H9 (cell line): ENCODE data around the gene CA12. TPM values are rescaled to one million over a fixed set of nuclear protein-coding genes. Genes with fewer than 3 reads are reported as not detected.

Experiments
- DNase-seq: peaks from one replicate; pipeline ENCODE4 v3.0.0-alpha.2; 2017
- H2AFZ ChIP-seq: one replicate; pipeline ENCODE4 v1.6.1; 2013; ENCODE audit warnings: mild to moderate bottlenecking, low read length, control low read depth, moderate library complexity
- H2AK5ac ChIP-seq: 2 replicates; pipeline ENCODE4 v1.6.1; 2013; ENCODE audit warnings: low read length, control low read depth, mixed read lengths; ENCODE audit not compliant: insufficient read length
- H2BK120ac ChIP-seq: one replicate; pipeline ENCODE4 v1.6.1; 2013; ENCODE audit warnings: low read depth, mild to moderate bottlenecking, low read length, control low read depth, inconsistent platforms; ENCODE audit not compliant: poor library complexity, severe bottlenecking
- H2BK12ac ChIP-seq: 2 replicates; pipeline ENCODE4 v1.6.1; 2013; ENCODE audit warnings: low read length, control low read depth, mixed read lengths, low read depth; ENCODE audit not compliant: insufficient read length
- H2BK15ac ChIP-seq: 2 replicates; pipeline ENCODE4 v1.6.1; 2013; ENCODE audit warnings: low read depth, low read length, control low read depth
- H2BK20ac ChIP-seq: one replicate; pipeline ENCODE4 v1.6.1; 2013; ENCODE audit warnings: low read depth, mild to moderate bottlenecking, low read length, control low read depth, inconsistent platforms; ENCODE audit not compliant: poor library complexity, severe bottlenecking
- H2BK5ac ChIP-seq: 2 replicates; pipeline ENCODE4 v1.6.1; 2013; ENCODE audit warnings: low read length, control low read depth, mixed read lengths; ENCODE audit not compliant: insufficient read length
- H3K14ac ChIP-seq: 2 replicates; pipeline ENCODE4 v1.6.1; 2013; ENCODE audit warnings: low read length, control low read depth; ENCODE audit not compliant: insufficient read depth
- H3K18ac ChIP-seq: 2 replicates; pipeline ENCODE4 v1.6.1; 2013; ENCODE audit warnings: low read depth, mild to moderate bottlenecking, mixed read lengths, low read length, control low read depth; ENCODE audit not compliant: insufficient read length
- H3K23ac ChIP-seq: 2 replicates; pipeline ENCODE4 v1.6.1; 2013; ENCODE audit warnings: low read length, control low read depth, mixed read lengths, low read depth; ENCODE audit not compliant: insufficient read length
- H3K23me2 ChIP-seq: 2 replicates; pipeline ENCODE4 v1.6.1; 2013; ENCODE audit warnings: low read depth, mild to moderate bottlenecking, mixed read lengths, low read length, control low read depth; ENCODE audit not compliant: insufficient read length, poor library complexity, severe bottlenecking
- H3K27ac ChIP-seq: 2 replicates; pipeline ENCODE4 v1.5.1; 2013; ENCODE audit warnings: low read length, control low read depth, mixed read lengths, low read depth; ENCODE audit not compliant: insufficient read length
- H3K27me3 ChIP-seq: 2 replicates; pipeline ENCODE4 v1.6.1; 2013; ENCODE audit warnings: low read length, control low read depth, inconsistent platforms; ENCODE audit not compliant: insufficient read depth
- H3K4ac ChIP-seq: 2 replicates; pipeline ENCODE4 v1.6.1; 2013; ENCODE audit warnings: low read depth, mild to moderate bottlenecking, control low read depth, inconsistent platforms, low read length, moderate library complexity
- H3K4me1 ChIP-seq: 2 replicates; pipeline ENCODE4 v1.6.1; 2013; ENCODE audit warnings: low read length, control low read depth, inconsistent platforms; ENCODE audit not compliant: insufficient read depth
- H3K4me2 ChIP-seq: 2 replicates; pipeline ENCODE4 v1.6.1; 2013; ENCODE audit warnings: low read length, control low read depth, mixed read lengths; ENCODE audit not compliant: insufficient read length, insufficient read depth
- H3K56ac ChIP-seq: 2 replicates; pipeline ENCODE4 v1.6.1; 2013; ENCODE audit warnings: low read depth, mild to moderate bottlenecking, mixed read lengths, low read length, control low read depth; ENCODE audit not compliant: insufficient read length
- H3K79me1 ChIP-seq: 2 replicates; pipeline ENCODE4 v1.6.1; 2013; ENCODE audit warnings: low read depth, mild to moderate bottlenecking, moderate library complexity, low read length, control low read depth, inconsistent platforms; ENCODE audit not compliant: insufficient read depth, poor library complexity, severe bottlenecking
- H3K79me2 ChIP-seq: 2 replicates; pipeline ENCODE4 v1.6.1; 2013; ENCODE audit warnings: low read length, control low read depth, inconsistent platforms; ENCODE audit not compliant: insufficient read depth
- H3K9ac ChIP-seq: 2 replicates; pipeline ENCODE4 v1.6.1; 2013; ENCODE audit warnings: low read length, control low read depth, mixed read lengths; ENCODE audit not compliant: insufficient read length; ENCODE audit errors: extremely low read depth
- H3K9me3 ChIP-seq: one replicate; pipeline ENCODE4 v1.6.1; 2013; ENCODE audit warnings: low read depth, low read length, inconsistent platforms; ENCODE audit not compliant: control insufficient read depth
- H3T11ph ChIP-seq: one replicate; pipeline ENCODE4 v1.6.1; 2013; ENCODE audit warnings: mild to moderate bottlenecking, low read length, control low read depth, inconsistent platforms
- H4K20me1 ChIP-seq: one replicate; pipeline ENCODE4 v1.6.1; 2013; ENCODE audit not compliant: control insufficient read depth, insufficient read length, insufficient read depth
- H4K5ac ChIP-seq: 2 replicates; pipeline ENCODE4 v1.6.1; 2013; ENCODE audit warnings: low read depth, mild to moderate bottlenecking, mixed read lengths, low read length, control low read depth; ENCODE audit not compliant: insufficient read length
- H4K8ac ChIP-seq: replicated peaks from 2 replicates; pipeline ENCODE4 v1.6.1; 2013; ENCODE audit warnings: low read length, control low read depth, mixed read lengths, low read depth; ENCODE audit not compliant: insufficient read length
- H4K91ac ChIP-seq: 2 replicates; pipeline ENCODE4 v1.6.1; 2013; ENCODE audit warnings: low read depth, mild to moderate bottlenecking, moderate library complexity, mixed read lengths, low read length, control low read depth; ENCODE audit not compliant: insufficient read length
- H3K27ac Mint-ChIP-seq, 3 experiments: 2 replicates in 2 of 3; 3 replicates in 1 of 3; pipeline ENCODE4 v1.8.0; 2020 to 2021; ENCODE audit warnings: mixed read lengths in 3 of 3, mild to moderate bottlenecking in 1 of 3, moderate library complexity in 1 of 3
- H3K27me3 Mint-ChIP-seq: 2 replicates; pipeline ENCODE4 v1.8.0; 2021; ENCODE audit warnings: low read depth, mild to moderate bottlenecking, moderate library complexity, mixed read lengths
- H3K36me3 Mint-ChIP-seq, 3 experiments: 2 replicates in 2 of 3; 3 replicates in 1 of 3; pipeline ENCODE4 v1.8.0; 2020 to 2021; ENCODE audit warnings: low read depth in 3 of 3, mixed read lengths in 3 of 3; ENCODE audit not compliant: insufficient read depth in 1 of 3
- H3K4me1 Mint-ChIP-seq, 2 experiments: 2 replicates each; pipeline ENCODE4 v1.8.0; 2020; ENCODE audit warnings: mixed read lengths in 2 of 2
- H3K4me3 Mint-ChIP-seq, 2 experiments: 2 replicates in 1 of 2; 3 replicates in 1 of 2; pipeline ENCODE4 v1.8.0; 2020 to 2021; ENCODE audit warnings: mild to moderate bottlenecking in 2 of 2, mixed read lengths in 2 of 2, moderate library complexity in 1 of 2
- H3K9me3 Mint-ChIP-seq, 2 experiments: 2 replicates in 1 of 2; 3 replicates in 1 of 2; pipeline ENCODE4 v1.8.0; 2020; ENCODE audit warnings: mild to moderate bottlenecking in 2 of 2, mixed read lengths in 2 of 2, moderate library complexity in 1 of 2
- CTCF ChIP-seq: fragments of 200-600 bp; sonication (generic); conservative IDR thresholded peaks from 3 replicates; pipeline ENCODE4 v1.8.0; 2021; ENCODE audit warnings: antibody characterized with exemption, mild to moderate bottlenecking
- WGBS: extraction: QIAGEN DNeasy Blood & Tissue Kit; methylation state at CpG from one replicate; pipeline ENCODE4 v1.1.7; 2013; ENCODE audit warnings: missing lambda C conversion rate, low lambda C conversion rate, mixed read lengths; ENCODE audit not compliant: insufficient read length; ENCODE audit errors: extremely low coverage; 5-methylcytosine and 5-hydroxymethylcytosine counted together
- total RNA-seq: library from RNA; stranded (reverse); gene quantifications from 2 replicates; pipeline ENCODE4 v1.2.1, GENCODE V29; 2021

The CA12 gene
- total RNA-seq, 1 experiment from 2014 or later = 0.68 TPM

DNA sequence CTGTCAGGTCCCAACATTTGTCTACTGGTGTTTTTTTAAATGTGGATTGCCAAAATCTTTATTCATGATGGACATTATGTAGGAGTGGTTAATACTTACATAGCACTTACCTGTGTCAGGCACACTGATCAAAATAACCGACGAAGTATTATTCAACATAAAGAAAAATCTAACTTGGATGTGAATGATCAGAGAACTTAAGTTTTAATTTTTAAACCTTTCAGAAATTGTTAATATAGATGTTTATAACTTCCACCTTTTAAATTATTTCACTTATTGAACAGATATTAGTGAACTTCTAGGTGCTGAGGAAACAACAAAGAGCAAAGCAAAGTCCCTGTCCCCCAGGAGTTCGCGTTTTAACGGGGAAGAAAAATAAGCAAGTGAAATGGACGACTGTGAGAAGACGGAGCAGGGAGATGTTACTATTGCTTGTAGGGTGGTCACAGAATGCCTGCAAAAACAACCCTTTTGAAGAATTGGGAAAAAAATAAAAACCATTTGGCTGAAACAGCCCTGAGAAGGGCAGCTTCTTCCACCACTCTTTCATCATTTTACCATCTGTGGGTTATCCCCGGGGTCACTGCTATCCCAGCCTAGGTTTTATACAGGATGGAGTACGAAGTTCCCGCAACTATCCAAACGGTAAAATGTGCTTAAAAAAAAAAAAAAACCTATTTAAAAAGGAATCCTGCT, 105.2 kb downstream of the CA12 start:
- Histone ChIP-seq H2BK20ac (no peak overlapping the region), H2BK15ac (no peak overlapping the region), H3K27ac (no peak overlapping the region), H3K23me2 (peaks cover 13% of the 10 kb centered on the region), H3T11ph (no peak overlapping the region), H2AFZ (no peak overlapping the region), H3K9ac (peak overlapping the region; percentile 56), H3K79me1 (no peaks in the 10 kb centered on the region), H3K9me3 (no peaks in the 10 kb centered on the region), H3K4me2 (peak overlapping the region; percentile 69), H3K27me3 (no peaks in the 10 kb centered on the region), H2BK120ac (no peak overlapping the region), H3K56ac (no peak overlapping the region), H4K91ac (no peak overlapping the region), H2BK5ac (no peak overlapping the region), H4K8ac (no peak overlapping the region), H2BK12ac (no peak overlapping the region), H3K14ac (no peak overlapping the region), H4K20me1 (no peaks in the 10 kb centered on the region), H3K4me1 (peaks cover 2% of the 10 kb centered on the region; the same call in 1 of the 2 replicates), H3K23ac (no peak overlapping the region), H3K79me2 (no peaks in the 10 kb centered on the region), H2AK5ac (no peak overlapping the region), H3K4ac (no peak overlapping the region), H3K18ac (no peak overlapping the region), H4K5ac (no peak overlapping the region)
- no peak for TF ChIP-seq CTCF
- Mint-ChIP-seq H3K27ac (peak overlapping the region in 1 of 3 experiments; percentile 87; a peak in 2 of 7 replicates), H3K4me1 (peaks cover 23% of the 10 kb centered on the region in 2 experiments), H3K27me3 (peaks cover 6% of the 10 kb centered on the region), H3K36me3 (peaks cover 8 to 23% (median 17%) of the 10 kb centered on the region in 3 experiments), H3K9me3 (peaks cover 13% of the 10 kb centered on the region in 2 experiments), H3K4me3 (peak overlapping the region; percentile 81 to 93)
- DNase-seq = no peak
- WGBS = no CpG with 5 or more reads among the region's 11 CpGs
